Glomerular endothelial cell (primary cell): ENCODE measurements around the gene TTC39C. TPM values are rescaled to one million over a fixed set of nuclear protein-coding genes. Genes with fewer than 3 reads are reported as not detected.
"Not testable (repeated sequence)": the region's sequence is repeated elsewhere in the genome, so short reads cannot be mapped to it uniquely, and the experiment has no call there.

ENCODE experiments used
- DNase-seq: peaks from one replicate; pipeline ENCODE4 v3.0.0-alpha.2; 2011; ENCODE audit warnings: low read depth, low spot score; ENCODE audit errors: extremely low read depth
- total RNA-seq: library from RNA; depleted of rRNA; stranded (reverse); fragments of >200 nt; gene quantifications from 2 replicates; pipeline ENCODE4 v1.2.3, GENCODE V29; 2015

The TTC39C gene
- total RNA-seq, 1 donor from 2014 or later, result 2.3 TPM

GRCh38 chr18:24074757-24075156 lies 60.2 kb downstream of the TTC39C start:
- not testable (repeated sequence) for DNase-seq

GRCh38 chr18:24075767-24076597 lies 61.4 kb downstream of the TTC39C start:
- no peak for DNase-seq

- DNase-seq, result no peak
Measured at GRCh38 chr18:24076950-24077349, 62.4 kb downstream of the TTC39C start.

- DNase-seq, result no peak
Measured at GRCh38 chr18:24078391-24078790, 63.8 kb downstream of the TTC39C start.

GRCh38 chr18:24080861-24081260 lies 66.3 kb downstream of the TTC39C start:
- DNase-seq, result no peak

GRCh38 chr18:24083550-24083949 lies 69.0 kb downstream of the TTC39C start:
- no peak for DNase-seq

GRCh38 chr18:24086082-24086481 lies 71.5 kb downstream of the TTC39C start:
- no peak for DNase-seq

GRCh38 chr18:24089076-24089475 lies 74.5 kb downstream of the TTC39C start:
- no peak for DNase-seq

GRCh38 chr18:24089515-24090337 lies 75.2 kb downstream of the TTC39C start:
- no peak for DNase-seq

GRCh38 chr18:24090876-24091275 lies 76.3 kb downstream of the TTC39C start:
- no peak for DNase-seq

GRCh38 chr18:24094561-24094960 lies 80.0 kb downstream of the TTC39C start:
- DNase-seq, result no peak

GRCh38 chr18:24095976-24096375 lies 81.4 kb downstream of the TTC39C start:
- DNase-seq, result no peak

GRCh38 chr18:24103320-24104021 lies 88.9 kb downstream of the TTC39C start:
- DNase-seq, result no peak

- DNase-seq, result no peak
Measured at GRCh38 chr18:24104486-24104885, 89.9 kb downstream of the TTC39C start.

- DNase-seq, result no peak
Measured at GRCh38 chr18:24108641-24109040, 94.1 kb downstream of the TTC39C start.

GRCh38 chr18:24111936-24112335 lies 97.4 kb downstream of the TTC39C start:
- no peak for DNase-seq

- DNase-seq, result no peak
Measured at GRCh38 chr18:24112464-24112863, 97.9 kb downstream of the TTC39C start.

- no peak for DNase-seq
Measured at GRCh38 chr18:24112874-24113615, 98.5 kb downstream of the TTC39C start.

- no peak for DNase-seq
Measured at GRCh38 chr18:24114924-24115549, 100.5 kb downstream of the TTC39C start.

GRCh38 chr18:24115628-24116027 lies 101.1 kb downstream of the TTC39C start:
- DNase-seq, result no peak
